ENCODE results near the gene OTOGL.

OTOGL gene

GRCh38 chr12:80352474-80352873, 253.1 kb downstream of the OTOGL start:
- DNase-seq (ENCODE audit: insufficient read length, low spot score) (no peak), FAIRE-seq (no peak)
- TF ChIP-seq CTCF (IDR thresholded peaks at IDR 0.05; ENCODE audit: insufficient read depth, missing control alignments): no peak

DNA sequence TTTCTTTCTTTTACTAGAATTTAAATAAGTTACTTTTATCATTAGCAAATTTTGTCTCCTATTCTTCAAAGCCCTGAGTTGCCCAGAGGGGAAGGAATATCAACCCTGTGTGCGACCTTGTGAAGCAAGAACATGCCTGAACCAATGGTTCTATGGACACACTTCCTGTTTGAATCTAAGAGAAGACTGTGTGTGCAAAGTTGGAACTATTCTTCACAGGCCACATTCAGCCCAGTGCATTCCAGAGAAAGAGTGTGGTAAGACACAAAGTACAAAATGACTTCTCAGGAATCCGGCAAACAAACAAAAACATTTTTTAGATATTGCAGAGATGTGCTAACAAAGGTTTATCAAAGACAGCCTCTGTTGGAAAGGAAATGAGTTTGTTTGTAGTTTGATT, 253.9 kb downstream of the OTOGL start:
- TF ChIP-seq CTCF (IDR thresholded peaks at IDR 0.05; ENCODE audit: insufficient read depth, missing control alignments): no peak
- DNase-seq (ENCODE audit: insufficient read length, low spot score): no peak
- FAIRE-seq: no peak

GRCh38 chr12:80356097-80356496, 256.8 kb downstream of the OTOGL start:
- no peak for DNase-seq (ENCODE audit: insufficient read length, low spot score)
- no peak for TF ChIP-seq CTCF (IDR thresholded peaks at IDR 0.05; ENCODE audit: insufficient read depth, missing control alignments)
- no peak for FAIRE-seq

GRCh38 chr12:80359703-80360102, 260.4 kb downstream of the OTOGL start:
- no peak for TF ChIP-seq CTCF (IDR thresholded peaks at IDR 0.05; ENCODE audit: insufficient read depth, missing control alignments)
- FAIRE-seq: no peak
- no peak for DNase-seq (ENCODE audit: insufficient read length, low spot score)

DNA sequence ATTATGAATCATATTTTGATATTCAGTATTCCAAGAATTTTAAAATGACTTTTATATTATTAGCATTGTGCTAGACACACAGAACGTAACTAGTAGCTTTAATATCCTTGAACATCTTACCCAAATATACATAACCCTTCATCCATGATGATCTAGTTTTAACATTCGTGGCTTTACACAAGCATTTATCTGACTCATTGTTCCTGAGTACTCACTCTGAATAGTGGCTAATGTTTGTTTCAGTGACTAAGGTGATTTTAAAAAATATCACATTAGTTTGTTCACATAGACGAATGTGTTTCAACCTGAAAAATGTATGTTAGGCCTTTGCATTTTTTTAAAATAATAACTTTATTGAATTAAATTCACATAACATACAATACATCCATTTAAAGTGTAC, 264.7 kb downstream of the OTOGL start:
- DNase-seq (ENCODE audit: insufficient read length, low spot score) (no peak), FAIRE-seq (no peak)
- TF ChIP-seq CTCF (IDR thresholded peaks at IDR 0.05; ENCODE audit: insufficient read depth, missing control alignments): no peak

GRCh38 chr12:80373666-80374065, 274.3 kb downstream of the OTOGL start:
- no peak for DNase-seq (ENCODE audit: insufficient read length, low spot score)
- TF ChIP-seq CTCF (IDR thresholded peaks at IDR 0.05; ENCODE audit: insufficient read depth, missing control alignments): no peak
- no peak for FAIRE-seq

GRCh38 chr12:80374615-80375014, 275.3 kb downstream of the OTOGL start:
- DNase-seq (ENCODE audit: insufficient read length, low spot score) (no peak), FAIRE-seq (no peak)
- no peak for TF ChIP-seq CTCF (IDR thresholded peaks at IDR 0.05; ENCODE audit: insufficient read depth, missing control alignments)

All from D721Med (cell line).